ENCODE results near the gene PLXNA4.

PLXNA4 gene

GRCh38 chr7:132531562-132531961 lies 44.7 kb downstream of the PLXNA4 start:
- no peak for DNase-seq

DNA sequence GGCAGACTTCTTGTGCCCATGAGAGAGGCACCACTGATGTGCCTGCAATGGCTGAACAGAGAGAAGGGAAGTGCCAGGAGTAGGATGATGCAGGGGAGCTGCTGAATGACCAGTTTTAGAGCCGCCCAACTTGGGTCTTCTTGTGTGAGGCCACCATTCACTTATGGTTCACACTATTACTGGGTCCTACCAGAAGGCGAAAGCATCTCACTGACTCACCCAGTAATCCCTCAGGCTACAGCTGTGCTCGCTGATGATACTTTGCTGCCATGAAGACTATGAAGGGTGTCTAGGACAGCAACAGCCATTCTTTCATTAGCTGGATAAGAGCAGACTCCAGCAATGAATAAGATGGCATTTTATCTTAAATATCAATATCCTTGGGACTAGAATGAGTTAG lies 47.6 kb downstream of the PLXNA4 start:
- DNase-seq, result no peak

DNA sequence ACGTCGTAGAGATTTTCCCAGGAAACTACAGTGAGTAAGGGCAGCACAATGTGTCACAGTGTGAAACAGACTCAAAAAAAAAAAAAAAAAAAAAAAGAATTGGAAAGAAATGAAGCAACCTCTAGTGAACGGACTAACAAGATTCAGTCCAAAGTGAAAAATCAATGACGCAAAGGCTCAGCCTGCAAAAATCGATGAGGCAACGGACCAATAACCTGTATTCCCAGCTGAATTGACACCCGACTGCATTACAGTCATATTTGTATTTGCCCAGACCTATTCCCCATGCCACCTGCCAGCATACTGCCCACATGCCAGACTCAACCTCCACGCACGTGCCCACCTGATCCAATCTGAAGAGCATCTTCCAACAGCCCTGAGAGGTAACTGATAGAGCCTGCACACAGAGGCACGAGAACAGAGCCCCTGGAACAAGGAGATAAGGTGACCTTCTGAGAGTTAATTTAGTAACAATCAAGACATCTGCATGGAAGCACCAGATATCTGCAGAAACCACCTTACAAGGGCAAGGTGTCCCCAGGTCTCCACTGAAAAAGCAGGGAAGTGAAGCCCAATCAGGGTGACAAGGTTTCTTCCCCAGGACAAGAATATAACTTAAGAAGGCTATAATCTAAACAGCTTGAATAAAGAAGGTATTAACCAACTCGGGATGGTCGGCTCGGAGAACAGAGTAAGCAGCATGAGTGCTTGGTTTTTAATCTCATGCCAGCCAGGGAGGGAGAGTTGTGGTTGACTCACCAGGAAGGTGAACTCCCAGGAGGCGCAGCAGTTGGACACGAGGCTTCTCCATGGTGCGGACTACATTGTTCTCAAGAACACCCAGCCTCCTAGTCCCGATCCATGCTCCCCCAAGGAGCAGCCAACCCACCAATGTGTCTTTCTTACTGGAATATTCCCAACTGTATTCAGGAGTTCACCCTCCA lies 48.5 kb downstream of the PLXNA4 start:
- no peak for DNase-seq

- DNase-seq, result no peak
These were observed 50.0 kb downstream of the PLXNA4 start for GRCh38 chr7:132526111-132526740.

GRCh38 chr7:132521423-132521822 lies 54.8 kb downstream of the PLXNA4 start:
- DNase-seq, result no peak

- DNase-seq, result no peak
These were observed 55.5 kb downstream of the PLXNA4 start for GRCh38 chr7:132520591-132521280.

- no peak for DNase-seq
These were observed 56.3 kb downstream of the PLXNA4 start for GRCh38 chr7:132519936-132520335.

GRCh38 chr7:132518839-132519173 lies 57.5 kb downstream of the PLXNA4 start:
- no peak for DNase-seq

DNA sequence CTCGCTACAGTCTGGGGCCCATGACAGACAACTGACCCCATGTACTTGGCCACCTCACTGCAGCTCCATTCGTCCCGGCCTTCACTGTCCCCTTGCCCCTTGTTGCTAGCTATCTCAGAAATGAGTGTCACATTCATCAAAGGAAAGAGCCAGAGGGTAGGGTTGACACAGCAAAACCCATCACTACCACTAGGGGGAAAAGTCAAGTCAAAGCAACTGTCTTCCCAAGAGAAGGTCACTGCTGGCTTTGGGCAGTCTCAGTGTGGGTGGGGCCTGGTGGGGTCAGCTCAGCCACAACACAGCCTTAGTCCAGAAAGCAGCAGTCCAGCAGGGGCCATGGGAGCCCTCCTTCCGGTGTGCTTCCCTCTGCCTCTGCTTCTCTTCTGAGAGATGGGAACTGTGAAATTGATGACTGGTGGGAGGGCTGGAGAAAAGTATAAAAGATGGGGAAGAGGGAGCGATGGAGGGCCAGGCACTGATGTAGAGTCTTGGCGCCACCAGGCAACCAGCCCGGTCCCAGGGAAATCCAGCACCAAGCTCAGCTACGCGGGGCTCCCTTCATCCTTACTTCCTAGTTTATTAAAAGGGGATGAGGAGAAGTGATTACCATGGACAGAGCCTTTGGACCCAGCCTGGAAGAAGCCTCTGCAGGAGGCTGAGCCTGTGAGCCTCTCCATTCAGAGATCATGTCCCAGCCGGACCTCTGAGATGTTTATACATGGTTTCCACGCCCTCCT lies 58.0 kb downstream of the PLXNA4 start:
- DNase-seq, result no peak

- no peak for DNase-seq
These were observed 60.0 kb downstream of the PLXNA4 start for GRCh38 chr7:132516042-132516840.

DNA sequence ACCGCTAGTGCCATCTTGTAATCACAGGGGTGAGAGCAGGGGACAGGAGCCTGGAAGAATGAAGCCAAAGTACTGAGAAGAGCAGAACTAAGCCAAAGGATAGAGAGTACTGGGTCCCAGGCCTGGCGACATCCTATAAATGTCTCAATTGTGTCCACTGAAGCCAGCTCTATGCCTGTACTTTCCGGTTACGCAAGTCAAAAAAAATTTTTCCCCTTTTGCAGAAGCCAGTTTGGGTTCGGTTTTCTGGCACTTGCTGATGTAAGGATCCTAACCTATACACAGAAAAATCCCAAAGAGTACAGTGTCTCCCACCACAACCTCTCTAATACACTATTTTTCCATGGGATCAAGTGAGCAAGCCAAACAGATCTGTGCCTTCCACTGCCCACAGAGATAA lies 61.1 kb downstream of the PLXNA4 start:
- DNase-seq, result no peak

- no peak for DNase-seq
These were observed 61.8 kb downstream of the PLXNA4 start for GRCh38 chr7:132514430-132514829.

GRCh38 chr7:132511921-132512320 lies 64.3 kb downstream of the PLXNA4 start:
- DNase-seq, result no peak

DNA sequence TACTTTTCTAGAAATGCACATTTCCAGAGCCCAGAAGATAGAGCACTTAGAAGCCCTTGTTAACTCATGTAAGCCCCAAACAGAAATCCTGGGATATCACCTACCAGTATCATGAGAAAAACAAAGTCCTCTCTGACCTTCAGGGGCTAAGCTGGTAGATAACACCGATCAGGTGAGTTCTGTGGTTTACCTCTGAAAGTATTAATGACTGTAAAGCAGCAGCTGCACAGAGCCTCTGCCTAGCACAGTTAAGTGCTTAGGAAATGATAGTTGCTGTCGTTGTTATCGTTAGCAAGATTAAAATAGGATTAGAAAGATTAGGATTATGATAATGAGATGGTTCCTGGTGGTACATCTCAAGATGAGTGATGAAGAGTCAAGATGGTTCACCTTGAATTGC lies 64.9 kb downstream of the PLXNA4 start:
- DNase-seq, result no peak

GRCh38 chr7:132509643-132510042 lies 66.6 kb downstream of the PLXNA4 start:
- DNase-seq, result no peak

GRCh38 chr7:132508724-132509353 lies 67.4 kb downstream of the PLXNA4 start:
- no peak for DNase-seq

- DNase-seq, result no peak
These were observed 71.4 kb downstream of the PLXNA4 start for GRCh38 chr7:132504852-132505251.

GRCh38 chr7:132504071-132504470 lies 72.2 kb downstream of the PLXNA4 start:
- DNase-seq, result no peak

DNA sequence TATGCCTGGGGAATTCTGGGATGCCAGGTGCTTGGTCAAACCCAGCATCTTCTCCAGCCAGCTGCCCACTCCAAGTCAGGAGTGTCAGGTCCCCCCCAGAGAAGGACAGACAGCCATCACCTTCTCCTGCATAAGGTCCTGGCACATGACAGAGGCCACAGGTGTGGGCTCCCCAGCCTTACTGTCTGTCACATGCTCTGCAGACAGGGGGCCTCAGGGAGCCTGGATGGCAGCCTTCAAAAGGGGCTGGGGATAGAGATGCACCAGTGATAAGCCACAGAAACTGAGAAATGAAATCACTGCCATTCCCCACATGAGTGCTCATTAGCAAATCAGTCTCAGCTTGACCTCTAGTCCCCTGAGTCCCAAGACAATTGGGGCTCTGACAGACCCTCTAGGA lies 72.9 kb downstream of the PLXNA4 start:
- DNase-seq, result no peak

- no peak for DNase-seq
These were observed 74.3 kb downstream of the PLXNA4 start for GRCh38 chr7:132501956-132502355.

GRCh38 chr7:132500727-132501440 lies 75.4 kb downstream of the PLXNA4 start:
- DNase-seq, result no peak
